Thoracic aorta (tissue), 2 donors: ENCODE measurements around the gene THEMIS. TPM values are rescaled to one million over a fixed set of nuclear protein-coding genes. Genes with fewer than 3 reads are reported as not detected.
"Not testable (repeated sequence)": the region's sequence is repeated elsewhere in the genome, so short reads cannot be mapped to it uniquely, and the experiment has no call there.

Source experiments
- ATAC-seq: fragments of 150-250 bp; one replicate; pipeline ENCODE4 v1.8.0; 2017; ENCODE audit warnings: low read depth; ENCODE audit not compliant: insufficient number of reproducible peaks, low FRiP score
- DNase-seq: peaks from one replicate; pipeline ENCODE4 v3.0.0-alpha.2; 2020; ENCODE audit warnings: low spot score
- H3K27ac ChIP-seq, 2 donors: fragments of 200-600 bp; sonication (generic); 1 replicate in 1 of 2; 2 replicates in 1 of 2; pipeline ENCODE4 v1.5.1; 2016; ENCODE audit warnings: mild to moderate bottlenecking in 2 of 2, moderate library complexity in 2 of 2
- H3K27me3 ChIP-seq: fragments of 200-600 bp; sonication (generic); replicated peaks from 2 replicates; pipeline ENCODE4 v1.6.0; 2016; ENCODE audit warnings: mild to moderate bottlenecking; ENCODE audit not compliant: insufficient read depth
- H3K36me3 ChIP-seq: fragments of 200-600 bp; sonication (generic); one replicate; pipeline ENCODE4 v1.5.1; 2016
- H3K4me1 ChIP-seq, 2 donors: fragments of 200-600 bp; sonication (generic); 1 replicate in 1 of 2; 2 replicates in 1 of 2; pipeline versions ENCODE4 v1.5.1 to v1.6.0; 2016; ENCODE audit warnings: low read depth in 2 of 2, mild to moderate bottlenecking in 1 of 2; ENCODE audit not compliant: control insufficient read depth in 1 of 2
- H3K4me3 ChIP-seq: fragments of 200-600 bp; sonication (generic); 2 replicates; pipeline ENCODE4 v1.5.1; 2016; ENCODE audit warnings: mild to moderate bottlenecking
- H3K9me3 ChIP-seq: fragments of 200-600 bp; sonication (generic); 2 replicates; pipeline ENCODE4 v1.5.1; 2016
- CTCF ChIP-seq: fragments of 200-600 bp; sonication (generic); IDR thresholded peaks from one replicate; pipeline ENCODE4 v1.5.1; 2019; ENCODE audit warnings: antibody characterized with exemption
- total RNA-seq, 2 donors: library from RNA; depleted of rRNA; stranded (reverse); fragments of >200 nt; gene quantifications; one replicate each; pipeline versions ENCODE4 v1.1.0 to v1.2.3, GENCODE V29; 2016

The THEMIS gene
- total RNA-seq, 2 donors from 2014 or later = 1.6 to 1.9 TPM

- Histone ChIP-seq H3K9me3 (no peaks in the 10 kb centered on the region), H3K4me3 (no peak overlapping the region), H3K27ac (no peak overlapping the region), H3K27me3 (no peaks in the 10 kb centered on the region), H3K4me1 (no peaks in the 10 kb centered on the region), H3K36me3 (no peaks in the 10 kb centered on the region)
- DNase-seq (no peak), ATAC-seq (no peak)
- no peak for TF ChIP-seq CTCF
These were observed 110.3 kb downstream of the THEMIS start for GRCh38 chr6:127790571-127790970.

GRCh38 chr6:127786109-127786508, 114.7 kb downstream of the THEMIS start:
- no peak for DNase-seq
- Histone ChIP-seq H3K27me3 (no peaks in the 10 kb centered on the region), H3K9me3 (no peaks in the 10 kb centered on the region), H3K27ac (no peak overlapping the region), H3K4me3 (no peak overlapping the region), H3K36me3 (no peaks in the 10 kb centered on the region), H3K4me1 (no peaks in the 10 kb centered on the region)
- no peak for ATAC-seq
- TF ChIP-seq CTCF = no peak

GRCh38 chr6:127784468-127784867, 116.4 kb downstream of the THEMIS start:
- no peak for TF ChIP-seq CTCF
- no peaks in the 10 kb centered on the region for H3K27me3 ChIP-seq
- no peak overlapping the region for H3K4me3 ChIP-seq
- no peaks in the 10 kb centered on the region for H3K9me3 ChIP-seq
- ATAC-seq (no peak), DNase-seq (no peak)
- no peaks in the 10 kb centered on the region for H3K4me1 ChIP-seq
- H3K36me3 ChIP-seq = no peaks in the 10 kb centered on the region
- no peak overlapping the region for H3K27ac ChIP-seq

- H3K4me3 ChIP-seq, H3K4me1 ChIP-seq, H3K27ac ChIP-seq, H3K27me3 ChIP-seq, DNase-seq, ATAC-seq, H3K9me3 ChIP-seq, H3K36me3 ChIP-seq: not testable (repeated sequence)
These were observed 119.1 kb downstream of the THEMIS start for GRCh38 chr6:127781636-127782272.

- H3K4me3 ChIP-seq = no peak overlapping the region
- H3K27me3 ChIP-seq = no peaks in the 10 kb centered on the region
- no peaks in the 10 kb centered on the region for H3K9me3 ChIP-seq
- DNase-seq (no peak), ATAC-seq (no peak)
- H3K4me1 ChIP-seq = no peaks in the 10 kb centered on the region
- TF ChIP-seq CTCF = no peak
- no peak overlapping the region for H3K27ac ChIP-seq
- no peaks in the 10 kb centered on the region for H3K36me3 ChIP-seq
These were observed 124.5 kb downstream of the THEMIS start for GRCh38 chr6:127776320-127776719.

- no peak for TF ChIP-seq CTCF
- H3K9me3 ChIP-seq = no peaks in the 10 kb centered on the region
- ATAC-seq = no peak
These were observed 125.5 kb downstream of the THEMIS start for GRCh38 chr6:127775371-127775770.

More at GRCh38 chr6:127775371-127775770, 125.5 kb downstream of the THEMIS start:
- DNase-seq = no peak
- Histone ChIP-seq H3K4me1 (no peaks in the 10 kb centered on the region), H3K36me3 (no peaks in the 10 kb centered on the region), H3K27me3 (no peaks in the 10 kb centered on the region), H3K4me3 (no peak overlapping the region), H3K27ac (no peak overlapping the region)
